MM.1S (cell line): ENCODE measurements around the gene NDOR1.

Experiments
- DNase-seq: peaks from one replicate; pipeline ENCODE4 v3.0.0-alpha.2; 2015
- H2AFZ ChIP-seq: fragments of 300-600 bp; sonication (generic); 2 replicates; pipeline ENCODE4 v1.6.0; 2016; ENCODE audit warnings: antibody characterized with exemption, low read length
- H3F3A ChIP-seq: fragments of 300-600 bp; sonication (generic); 2 replicates; pipeline ENCODE4 v1.6.1; 2016; ENCODE audit warnings: mild to moderate bottlenecking, antibody characterized with exemption, low read length, moderate library complexity, mixed read lengths; ENCODE audit not compliant: insufficient read depth
- H3K27ac ChIP-seq: fragments of 300-600 bp; sonication (generic); 2 replicates; pipeline ENCODE4 v1.5.1; 2016; ENCODE audit warnings: mild to moderate bottlenecking, low read length
- H3K27me3 ChIP-seq: fragments of 300-600 bp; sonication (generic); replicated peaks from 2 replicates; pipeline ENCODE4 v1.6.0; 2016; ENCODE audit warnings: low read length; ENCODE audit not compliant: insufficient read depth
- H3K36me3 ChIP-seq: fragments of 300-600 bp; sonication (generic); replicated peaks from 2 replicates; pipeline ENCODE4 v1.6.1; 2016; ENCODE audit warnings: mild to moderate bottlenecking, low read length, mixed read lengths; ENCODE audit not compliant: insufficient read depth
- H3K4me1 ChIP-seq: fragments of 300-600 bp; sonication (generic); 2 replicates; pipeline ENCODE4 v1.6.1; 2016; ENCODE audit warnings: low read length, mixed read lengths
- H3K4me2 ChIP-seq: fragments of 300-600 bp; sonication (generic); 2 replicates; pipeline ENCODE4 v1.6.0; 2016; ENCODE audit warnings: low read depth, low read length
- H3K4me3 ChIP-seq: fragments of 300-600 bp; sonication (generic); 2 replicates; pipeline ENCODE4 v1.5.1; 2016; ENCODE audit warnings: low read length, mixed read lengths
- H3K79me2 ChIP-seq: fragments of 300-600 bp; sonication (generic); 2 replicates; pipeline ENCODE4 v1.6.1; 2016; ENCODE audit warnings: mixed run types, low read length, mixed read lengths
- H3K9ac ChIP-seq: fragments of 300-600 bp; sonication (generic); 2 replicates; pipeline ENCODE4 v1.6.1; 2016; ENCODE audit warnings: low read length, mixed read lengths
- H3K9me2 ChIP-seq: fragments of 300-600 bp; sonication (generic); replicated peaks from 2 replicates; pipeline ENCODE4 v1.6.1; 2016; ENCODE audit warnings: mild to moderate bottlenecking, low read length, mixed read lengths; ENCODE audit not compliant: insufficient read depth
- H3K9me3 ChIP-seq: fragments of 300-600 bp; sonication (generic); replicated peaks from 2 replicates; pipeline ENCODE4 v1.6.1; 2016; ENCODE audit warnings: mild to moderate bottlenecking, low read length, mixed read lengths; ENCODE audit not compliant: insufficient read depth
- H4K20me1 ChIP-seq: fragments of 300-600 bp; sonication (generic); 2 replicates; pipeline ENCODE4 v1.6.1; 2016; ENCODE audit warnings: mild to moderate bottlenecking, low read length, moderate library complexity, mixed read lengths; ENCODE audit not compliant: insufficient read depth
- EZH2 ChIP-seq: fragments of 300-600 bp; sonication (generic); optimal IDR thresholded peaks from 2 replicates; pipeline ENCODE3; 2017; ENCODE audit warnings: low read depth, mild to moderate bottlenecking, antibody characterized with exemption, low read length, mixed read lengths
- EZH2phosphoT487 ChIP-seq: fragments of 300-600 bp; sonication (generic); IDR thresholded peaks from 2 replicates; pipeline ENCODE4 v1.6.1; 2018; ENCODE audit warnings: antibody characterized with exemption, low read length
- TF ChIP-seq, protein P1 (sequence below): fragments of 300-600 bp; sonication (generic); IDR thresholded peaks from 2 replicates; pipeline ENCODE4 v1.5.1; 2016; ENCODE audit warnings: antibody characterized with exemption, low read length, mixed read lengths

NDOR1 gene

DNA sequence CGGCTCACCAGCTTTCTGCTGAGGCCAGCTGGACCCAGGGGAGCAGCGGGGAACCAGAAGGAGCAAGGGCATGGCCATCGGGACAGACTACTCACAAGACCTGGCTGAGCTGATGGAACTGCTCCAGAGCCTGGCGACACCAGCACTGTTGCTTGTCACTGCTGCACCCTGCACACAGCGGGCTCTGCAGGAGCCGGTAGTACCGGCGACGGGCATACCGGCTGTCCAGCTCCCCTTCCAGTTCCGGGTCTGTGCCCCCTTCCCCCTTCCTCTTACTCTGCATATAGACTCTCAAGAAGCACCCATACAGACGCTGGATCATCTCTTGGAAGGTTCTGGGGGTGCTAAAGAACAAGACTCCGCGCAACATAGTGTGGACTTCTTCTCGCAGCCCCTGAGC is 18.1 kb upstream of the NDOR1 start:
- Histone ChIP-seq H3K27me3 (no peaks in the 10 kb centered on the region), H3K27ac (no peak overlapping the region), H3K79me2 (peaks cover 59% of the 10 kb centered on the region), H3K4me3 (peak overlapping the region; percentile 98), H3K4me2 (peak overlapping the region; percentile 91), H3K9me2 (no peaks in the 10 kb centered on the region), H3K36me3 (no peaks in the 10 kb centered on the region), H3K9me3 (no peaks in the 10 kb centered on the region), H3F3A (peaks cover 19% of the 10 kb centered on the region), H2AFZ (no peak overlapping the region), H4K20me1 (no peaks in the 10 kb centered on the region), H3K4me1 (peaks cover 17% of the 10 kb centered on the region), H3K9ac (peak overlapping the region; percentile 93)
- TF ChIP-seq EZH2phosphoT487 (no peak), EZH2 (no peak)
- TF ChIP-seq, protein P1, sequence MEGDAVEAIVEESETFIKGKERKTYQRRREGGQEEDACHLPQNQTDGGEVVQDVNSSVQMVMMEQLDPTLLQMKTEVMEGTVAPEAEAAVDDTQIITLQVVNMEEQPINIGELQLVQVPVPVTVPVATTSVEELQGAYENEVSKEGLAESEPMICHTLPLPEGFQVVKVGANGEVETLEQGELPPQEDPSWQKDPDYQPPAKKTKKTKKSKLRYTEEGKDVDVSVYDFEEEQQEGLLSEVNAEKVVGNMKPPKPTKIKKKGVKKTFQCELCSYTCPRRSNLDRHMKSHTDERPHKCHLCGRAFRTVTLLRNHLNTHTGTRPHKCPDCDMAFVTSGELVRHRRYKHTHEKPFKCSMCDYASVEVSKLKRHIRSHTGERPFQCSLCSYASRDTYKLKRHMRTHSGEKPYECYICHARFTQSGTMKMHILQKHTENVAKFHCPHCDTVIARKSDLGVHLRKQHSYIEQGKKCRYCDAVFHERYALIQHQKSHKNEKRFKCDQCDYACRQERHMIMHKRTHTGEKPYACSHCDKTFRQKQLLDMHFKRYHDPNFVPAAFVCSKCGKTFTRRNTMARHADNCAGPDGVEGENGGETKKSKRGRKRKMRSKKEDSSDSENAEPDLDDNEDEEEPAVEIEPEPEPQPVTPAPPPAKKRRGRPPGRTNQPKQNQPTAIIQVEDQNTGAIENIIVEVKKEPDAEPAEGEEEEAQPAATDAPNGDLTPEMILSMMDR: no peak
- no peak for DNase-seq

DNA sequence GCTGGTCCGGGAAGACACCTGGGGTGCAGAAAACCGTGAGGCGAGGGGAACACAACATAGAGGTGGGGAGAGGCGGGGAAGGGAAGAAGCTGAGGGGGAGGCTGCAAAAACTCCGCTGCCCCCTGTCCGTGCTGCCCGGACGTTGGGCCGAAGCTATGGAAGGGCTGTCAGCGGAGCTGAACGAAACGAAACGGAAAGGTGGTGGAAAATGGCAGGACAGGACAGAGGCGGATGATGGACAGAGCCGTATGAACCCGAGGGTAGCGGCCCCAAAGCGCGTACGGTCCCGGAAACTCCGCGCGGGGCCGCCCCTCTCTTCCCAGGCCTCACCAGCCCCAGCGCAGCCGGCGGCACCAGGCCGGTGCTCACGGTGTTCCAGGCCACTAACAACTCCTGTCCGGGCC is 17.4 kb upstream of the NDOR1 start:
- Histone ChIP-seq H3K79me2 (peaks cover 59% of the 10 kb centered on the region), H3K36me3 (no peaks in the 10 kb centered on the region)

DNA sequence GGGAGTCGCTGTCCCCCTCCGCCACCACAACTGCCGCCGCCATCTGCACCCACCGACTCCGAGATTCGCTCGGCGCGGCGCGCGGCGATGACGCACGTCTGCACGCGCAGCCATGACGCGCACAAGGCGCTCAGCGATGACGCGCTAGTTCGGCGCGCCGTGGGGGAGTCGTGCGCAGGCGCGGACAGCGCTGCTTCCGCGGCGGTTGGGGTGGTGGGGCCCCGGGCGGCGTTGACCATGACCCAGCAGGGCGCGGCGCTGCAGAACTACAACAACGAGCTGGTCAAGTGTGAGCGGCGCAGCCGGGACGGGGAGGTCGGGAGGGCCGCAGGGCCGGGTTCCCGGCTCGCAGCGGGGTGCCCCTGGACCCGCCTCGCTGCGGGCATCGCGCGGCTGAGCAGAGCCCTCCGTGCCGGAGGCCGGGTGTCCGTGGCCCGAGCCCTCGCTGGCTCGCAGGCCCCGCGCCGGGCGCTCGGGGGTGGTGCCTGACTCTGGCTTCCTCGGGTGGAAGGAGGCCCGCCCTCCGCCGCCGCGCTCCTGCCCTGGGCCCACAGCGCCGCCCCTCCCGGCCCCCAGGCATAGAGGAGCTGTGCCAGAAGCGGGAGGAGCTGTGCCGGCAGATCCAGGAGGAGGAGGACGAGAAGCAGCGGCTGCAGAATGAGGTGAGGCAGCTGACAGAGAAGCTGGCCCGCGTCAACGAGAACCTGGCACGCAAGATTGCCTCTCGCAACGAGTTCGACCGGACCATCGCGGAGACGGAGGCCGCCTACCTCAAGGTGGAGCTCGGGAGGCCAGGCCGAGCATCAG is 16.8 kb upstream of the NDOR1 start, which contains the start of the genes ANAPC2 and SSNA1:
Gene ANAPC2, minus strand, starts transcription at position 71 of the 807 bp plus-strand sequence. Its CDS starts 28 bp downstream, at position 43.
Gene SSNA1, plus strand, starts transcription at position 187 of the 807 bp plus-strand sequence. Its CDS starts 51 bp downstream, at position 238.
- peaks cover 17% of the 10 kb centered on the region for H3K4me1 ChIP-seq

More for the DNA sequence above, 17.4 kb upstream of the NDOR1 start:
- peak overlapping the region; percentile 94; the same call in 1 of the 2 replicates for H3K27ac ChIP-seq
- H3K4me1 ChIP-seq: peaks cover 17% of the 10 kb centered on the region
- peak overlapping the region; percentile 98 for H3K4me3 ChIP-seq
- H3K9ac ChIP-seq: peak overlapping the region; percentile 93
- H4K20me1 ChIP-seq: no peaks in the 10 kb centered on the region
- peak overlapping the region; percentile 93 for H2AFZ ChIP-seq
- H3K9me2 ChIP-seq: no peaks in the 10 kb centered on the region
- no peaks in the 10 kb centered on the region for H3K9me3 ChIP-seq
- H3K4me2 ChIP-seq: peak overlapping the region; percentile 91
- DNase-seq: no peak
- TF ChIP-seq EZH2phosphoT487 (no peak), EZH2 (no peak)
- TF ChIP-seq, protein P1: no peak
- H3K27me3 ChIP-seq: no peaks in the 10 kb centered on the region
- peaks cover 19% of the 10 kb centered on the region for H3F3A ChIP-seq

More for the DNA sequence above, 16.8 kb upstream of the NDOR1 start, which contains the start of the genes ANAPC2 and SSNA1:
- H4K20me1 ChIP-seq: no peaks in the 10 kb centered on the region
- H3K4me3 ChIP-seq: peak within 1 kb of the TSS; percentile 98
- H3K9me3 ChIP-seq: no peaks in the 10 kb centered on the region
- H3K36me3 ChIP-seq: no peaks in the 10 kb centered on the region
- no peak for TF ChIP-seq EZH2phosphoT487
- TF ChIP-seq, protein P1: peak; percentile 49
- DNase-seq: peak; percentile 96
- H3K9me2 ChIP-seq: no peaks in the 10 kb centered on the region
- H3K27me3 ChIP-seq: no peaks in the 10 kb centered on the region
- peaks cover 19% of the 10 kb centered on the region for H3F3A ChIP-seq
- peak within 1 kb of the TSS; percentile 93 for H3K9ac ChIP-seq
- H3K4me2 ChIP-seq: peak within 1 kb of the TSS; percentile 93
- H3K79me2 ChIP-seq: peaks cover 59% of the 10 kb centered on the region
- H3K27ac ChIP-seq: peak within 1 kb of the TSS; percentile 94
- peak within 1 kb of the TSS; percentile 93 for H2AFZ ChIP-seq
